HepG2 (cell line): ENCODE results near the gene FAM222B.

Experiments
- ARID2 ChIP-seq: sonication (generic); formaldehyde crosslinking; IDR thresholded peaks from 2 replicates; pipeline ENCODE4 v1.8.1; 2022; ENCODE audit warnings: mild to moderate bottlenecking, missing genetic modification reagents, borderline replicate concordance
- ASH2L ChIP-seq: fragments of 300-600, 200-600 bp; sonication (generic); IDR thresholded peaks from 2 replicates; pipeline ENCODE4 v1.7.0; 2017; ENCODE audit warnings: low read depth, mild to moderate bottlenecking, moderate library complexity, mixed read lengths, low read length; ENCODE audit not compliant: insufficient read length
- EZH2 ChIP-seq: conservative IDR thresholded peaks from 2 replicates; pipeline ENCODE4 v1.6.1; 2012; ENCODE audit warnings: mild to moderate bottlenecking, low read depth, low read length, moderate library complexity
- FOXA3 ChIP-seq: IDR thresholded peaks from 2 replicates; pipeline ENCODE4 v1.6.1; 2016; ENCODE audit warnings: missing genetic modification reagents, missing compliant biosample characterization
- POLR2A ChIP-seq, 2 experiments: IDR thresholded peaks; 2 replicates each; pipeline ENCODE4 v1.6.1; 2011; ENCODE audit warnings: low read depth in 2 of 2, low read length in 2 of 2, mild to moderate bottlenecking in 1 of 2, moderate library complexity in 1 of 2; ENCODE audit not compliant: insufficient read depth in 1 of 2
- SCMH1 ChIP-seq: sonication (generic); formaldehyde crosslinking; IDR thresholded peaks from 2 replicates; pipeline ENCODE4 v1.9.0; 2021; ENCODE audit warnings: missing genetic modification reagents, mild to moderate bottlenecking, borderline replicate concordance
- TAF1 ChIP-seq: sonication (generic); formaldehyde crosslinking; IDR thresholded peaks from 2 replicates; pipeline ENCODE4 v1.4.0; 2020; ENCODE audit warnings: missing genetic modification reagents
- ZFP41 ChIP-seq: sonication (generic); formaldehyde crosslinking; IDR thresholded peaks from 2 replicates; pipeline ENCODE4 v1.4.0; 2020; ENCODE audit warnings: mild to moderate bottlenecking, missing genetic modification reagents, borderline replicate concordance
- ZKSCAN1 ChIP-seq: fragments of 150-350 bp; IDR thresholded peaks from 2 replicates; pipeline ENCODE4 v1.6.1; 2014; ENCODE audit warnings: low read length
- ZNF3 ChIP-seq: IDR thresholded peaks from 2 replicates; pipeline ENCODE4 v1.7.0; 2017; ENCODE audit warnings: inconsistent platforms
- ZNF431 ChIP-seq: sonication (generic); formaldehyde crosslinking; IDR thresholded peaks from 2 replicates; pipeline ENCODE4 v1.9.0; 2022; ENCODE audit warnings: missing genetic modification reagents, low read depth, mild to moderate bottlenecking, borderline replicate concordance
- ZNF83 ChIP-seq: sonication (generic); formaldehyde crosslinking; IDR thresholded peaks from 2 replicates; pipeline ENCODE4 v1.4.0; 2020; ENCODE audit warnings: missing genetic modification reagents, mild to moderate bottlenecking, borderline replicate concordance
- TF ChIP-seq, protein P1 (sequence below): sonication (generic); formaldehyde crosslinking; IDR thresholded peaks from 2 replicates; pipeline ENCODE4 v1.5.0; 2020; ENCODE audit warnings: mild to moderate bottlenecking, missing genetic modification reagents, moderate library complexity

DNA sequence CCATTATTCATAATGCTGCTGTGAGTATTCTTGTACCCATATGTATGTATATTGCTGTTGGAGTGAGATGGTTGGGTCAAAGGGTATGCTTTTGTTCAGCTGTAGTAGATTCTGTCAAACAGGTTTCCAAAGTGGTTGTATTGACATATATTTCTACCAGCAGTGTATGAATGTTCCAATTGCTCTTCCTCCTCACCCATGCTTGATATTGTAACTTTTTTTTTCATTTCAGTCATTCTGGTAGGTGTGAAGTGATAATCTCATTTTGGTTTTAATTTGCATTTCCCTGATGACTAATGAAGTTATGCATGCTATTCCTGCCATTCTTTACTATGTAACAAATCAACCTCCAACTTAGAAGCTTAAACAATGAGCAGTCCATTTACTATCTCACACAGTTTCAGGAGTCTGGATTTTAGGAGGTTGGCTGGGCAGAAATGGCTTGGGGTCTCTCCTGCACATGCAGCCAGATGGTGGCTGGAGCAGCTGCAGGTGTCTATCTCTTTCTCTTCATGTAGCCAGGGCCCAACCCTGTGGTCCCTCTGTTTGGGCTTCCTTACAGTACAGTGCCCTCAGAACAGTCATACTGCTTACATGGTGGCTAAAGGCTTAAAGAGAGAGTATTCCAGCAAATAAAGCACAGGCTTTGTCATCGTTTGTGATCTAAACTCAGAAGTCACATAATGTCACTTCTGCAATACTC, 33.4 kb upstream of the FAM222B start:
- TF ChIP-seq ZNF83 (CRISPR knock-in tag) (no peak), ZNF3 (no peak), ASH2L (no peak), ARID2 (no peak), ZFP41 (CRISPR knock-in tag) (no peak), EZH2 (no peak), FOXA3 (no peak), TAF1 (CRISPR knock-in tag) (no peak), ZKSCAN1 (no peak), SCMH1 (CRISPR knock-in tag) (no peak), POLR2A (IDR thresholded peaks at IDR 0.05; ENCODE audit: insufficient read depth in 1 of 2, low read depth in 2 of 2, low read length in 2 of 2) (no peak), ZNF431 (CRISPR knock-in tag) (no peak)
- TF ChIP-seq, protein P1, sequence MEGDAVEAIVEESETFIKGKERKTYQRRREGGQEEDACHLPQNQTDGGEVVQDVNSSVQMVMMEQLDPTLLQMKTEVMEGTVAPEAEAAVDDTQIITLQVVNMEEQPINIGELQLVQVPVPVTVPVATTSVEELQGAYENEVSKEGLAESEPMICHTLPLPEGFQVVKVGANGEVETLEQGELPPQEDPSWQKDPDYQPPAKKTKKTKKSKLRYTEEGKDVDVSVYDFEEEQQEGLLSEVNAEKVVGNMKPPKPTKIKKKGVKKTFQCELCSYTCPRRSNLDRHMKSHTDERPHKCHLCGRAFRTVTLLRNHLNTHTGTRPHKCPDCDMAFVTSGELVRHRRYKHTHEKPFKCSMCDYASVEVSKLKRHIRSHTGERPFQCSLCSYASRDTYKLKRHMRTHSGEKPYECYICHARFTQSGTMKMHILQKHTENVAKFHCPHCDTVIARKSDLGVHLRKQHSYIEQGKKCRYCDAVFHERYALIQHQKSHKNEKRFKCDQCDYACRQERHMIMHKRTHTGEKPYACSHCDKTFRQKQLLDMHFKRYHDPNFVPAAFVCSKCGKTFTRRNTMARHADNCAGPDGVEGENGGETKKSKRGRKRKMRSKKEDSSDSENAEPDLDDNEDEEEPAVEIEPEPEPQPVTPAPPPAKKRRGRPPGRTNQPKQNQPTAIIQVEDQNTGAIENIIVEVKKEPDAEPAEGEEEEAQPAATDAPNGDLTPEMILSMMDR (CRISPR knock-in tag), result no peak
